ENCODE data around the gene SKAP1. TPM values are rescaled to one million over a fixed set of nuclear protein-coding genes. Genes with fewer than 3 reads are reported as not detected.
A peak's percentile ranks its signal among the peaks of the same experiment; 100 is the strongest.

Gene SKAP1
- total RNA-seq, 6 experiments from 2014 or later = 4.5 to 51.0 (median 17.5) TPM

GRCh38 chr17:48432820-48433775, 3.1 kb upstream of the SKAP1 start:
- DNase-seq = no peak

DNA sequence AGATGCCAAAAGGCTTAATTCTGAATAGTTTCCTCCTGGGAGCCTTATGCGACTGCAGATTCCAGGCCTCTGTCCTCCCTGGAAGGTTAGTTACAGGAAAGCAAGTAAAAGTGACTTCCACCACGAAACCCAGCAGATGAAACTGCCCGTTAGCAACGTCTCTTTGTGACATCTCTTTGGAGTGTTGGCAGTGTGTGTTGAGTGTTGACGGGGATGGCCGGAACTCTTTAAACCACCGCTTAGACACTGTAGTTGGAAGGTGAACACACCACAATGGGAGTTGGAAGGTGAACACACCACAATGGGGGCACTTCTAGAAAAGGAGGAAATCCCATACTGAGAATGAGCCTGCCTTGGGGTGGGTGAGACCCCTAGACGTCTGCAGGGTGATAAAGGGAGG, 858 bp downstream of the SKAP1 start:
- H3K4me1 ChIP-seq = no peaks in the 10 kb centered on the region
- no peak overlapping the region for H3K4me3 ChIP-seq
- ATAC-seq = no peak
- WGBS (ENCODE audit: insufficient coverage, low coverage, low lambda C conversion rate, missing lambda C conversion rate) = 59% methylated on average over 8 of the region's 8 CpGs
- peak overlapping the region in 1 of 3 donors; percentile 27 for H3K27ac ChIP-seq
- TF ChIP-seq POLR2A (IDR thresholded peaks at IDR 0.05) = no peak
- TF ChIP-seq, protein P1, sequence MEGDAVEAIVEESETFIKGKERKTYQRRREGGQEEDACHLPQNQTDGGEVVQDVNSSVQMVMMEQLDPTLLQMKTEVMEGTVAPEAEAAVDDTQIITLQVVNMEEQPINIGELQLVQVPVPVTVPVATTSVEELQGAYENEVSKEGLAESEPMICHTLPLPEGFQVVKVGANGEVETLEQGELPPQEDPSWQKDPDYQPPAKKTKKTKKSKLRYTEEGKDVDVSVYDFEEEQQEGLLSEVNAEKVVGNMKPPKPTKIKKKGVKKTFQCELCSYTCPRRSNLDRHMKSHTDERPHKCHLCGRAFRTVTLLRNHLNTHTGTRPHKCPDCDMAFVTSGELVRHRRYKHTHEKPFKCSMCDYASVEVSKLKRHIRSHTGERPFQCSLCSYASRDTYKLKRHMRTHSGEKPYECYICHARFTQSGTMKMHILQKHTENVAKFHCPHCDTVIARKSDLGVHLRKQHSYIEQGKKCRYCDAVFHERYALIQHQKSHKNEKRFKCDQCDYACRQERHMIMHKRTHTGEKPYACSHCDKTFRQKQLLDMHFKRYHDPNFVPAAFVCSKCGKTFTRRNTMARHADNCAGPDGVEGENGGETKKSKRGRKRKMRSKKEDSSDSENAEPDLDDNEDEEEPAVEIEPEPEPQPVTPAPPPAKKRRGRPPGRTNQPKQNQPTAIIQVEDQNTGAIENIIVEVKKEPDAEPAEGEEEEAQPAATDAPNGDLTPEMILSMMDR (IDR thresholded peaks at IDR 0.05) = no peak
- intact Hi-C loops (cut with DNase I) = no loop called here
- peaks cover 0 to 4% of the 10 kb centered on the region in 2 donors for H3K27me3 ChIP-seq
- DNase-seq = no peak
- no peaks in the 10 kb centered on the region for H3K36me3 ChIP-seq
- H3K9me3 ChIP-seq = no peaks in the 10 kb centered on the region

More at GRCh38 chr17:48432820-48433775, 3.1 kb upstream of the SKAP1 start:
- Histone ChIP-seq H3K4me1 (no peaks in the 10 kb centered on the region), H3K9me3 (no peaks in the 10 kb centered on the region), H3K4me3 (no peak overlapping the region), H3K36me3 (no peaks in the 10 kb centered on the region), H3K27ac (no peak overlapping the region), H3K27me3 (peaks cover 0 to 4% of the 10 kb centered on the region in 2 donors)
- peak in 1 of 4 donors; percentile 17 for ATAC-seq
- intact Hi-C loops (cut with DNase I) = no loop called here
- no peak for TF ChIP-seq POLR2A (IDR thresholded peaks at IDR 0.05)
- TF ChIP-seq, protein P1 (IDR thresholded peaks at IDR 0.05) = no peak
- WGBS (ENCODE audit: insufficient coverage, low coverage, low lambda C conversion rate, missing lambda C conversion rate) = 35% methylated on average over 9 of the region's 11 CpGs

DNA sequence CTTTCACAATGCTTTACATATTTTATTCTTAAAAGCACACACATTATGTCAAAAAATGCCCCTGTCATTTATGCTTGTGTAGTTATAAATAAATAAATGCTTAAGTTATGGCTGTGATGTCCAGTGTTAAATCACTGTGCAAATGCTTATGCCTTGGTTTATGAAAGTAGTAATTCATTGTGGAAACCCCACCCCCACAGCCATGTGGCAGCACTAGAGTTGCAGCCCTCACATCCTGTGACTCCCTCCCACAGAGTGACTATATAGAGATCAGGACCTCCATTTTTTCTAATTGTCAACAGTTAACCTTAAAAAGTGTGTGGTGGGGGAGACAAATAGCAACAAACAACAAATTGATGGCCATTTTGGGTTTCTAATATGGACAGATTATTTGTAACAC, 2.4 kb downstream of the SKAP1 start:
- no peak for TF ChIP-seq POLR2A (IDR thresholded peaks at IDR 0.05)
- TF ChIP-seq, protein P1 (IDR thresholded peaks at IDR 0.05) = no peak
- no peak for DNase-seq
- H3K27ac ChIP-seq = no peak overlapping the region
- intact Hi-C loops (cut with DNase I) = no loop called here
- no peaks in the 10 kb centered on the region for H3K36me3 ChIP-seq
- ATAC-seq = no peak
- H3K4me3 ChIP-seq = no peak overlapping the region
- H3K9me3 ChIP-seq = no peaks in the 10 kb centered on the region
- no peaks in the 10 kb centered on the region for H3K4me1 ChIP-seq
- peaks cover 0 to 4% of the 10 kb centered on the region in 2 donors for H3K27me3 ChIP-seq

DNA sequence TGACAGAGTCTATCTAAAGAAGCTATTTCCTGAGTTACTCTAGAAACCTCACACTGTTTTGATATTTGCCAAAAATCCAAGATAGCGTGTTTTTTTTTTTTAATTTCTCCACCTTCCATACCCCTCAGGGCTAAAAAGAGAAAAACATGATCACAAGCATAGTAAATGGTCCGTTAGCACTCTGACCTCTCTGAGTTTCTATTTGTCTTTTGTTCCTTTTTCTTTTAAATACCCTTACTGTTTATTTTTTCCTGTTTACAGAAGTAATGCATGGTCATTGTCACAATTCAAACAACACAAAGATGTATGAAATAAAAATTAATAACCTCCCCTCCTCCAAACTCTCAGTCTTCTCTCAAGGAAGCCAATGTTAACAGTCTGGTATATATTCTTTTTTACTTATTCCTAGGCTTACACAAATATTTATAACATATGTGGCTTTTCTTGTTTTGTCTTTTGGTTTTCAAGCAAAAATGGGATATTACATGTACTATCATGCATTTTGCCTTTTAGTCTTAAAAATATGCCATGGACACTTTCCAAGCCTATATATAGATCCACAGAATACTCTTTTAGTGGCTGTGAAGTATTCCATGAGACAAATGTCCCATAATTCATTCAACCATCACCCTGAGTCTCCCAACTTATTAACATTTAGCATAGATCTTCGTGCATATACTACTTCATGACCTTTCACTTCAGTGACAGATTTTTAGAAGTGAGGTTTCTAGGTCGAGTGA, 3.1 kb downstream of the SKAP1 start:
- no peaks in the 10 kb centered on the region for H3K36me3 ChIP-seq

More for the DNA sequence above, 3.1 kb downstream of the SKAP1 start:
- no peak overlapping the region for H3K27ac ChIP-seq
- DNase-seq = no peak
- TF ChIP-seq, protein P1 (IDR thresholded peaks at IDR 0.05) = no peak
- peaks cover 0 to 4% of the 10 kb centered on the region in 2 donors for H3K27me3 ChIP-seq
- H3K4me3 ChIP-seq = no peak overlapping the region
- H3K9me3 ChIP-seq = no peaks in the 10 kb centered on the region
- no peaks in the 10 kb centered on the region for H3K4me1 ChIP-seq
- ATAC-seq = no peak
- intact Hi-C loops (cut with DNase I) = no loop called here
- whole genome bisulfite sequencing (ENCODE audit: insufficient coverage, low coverage, low lambda C conversion rate, missing lambda C conversion rate) = 43% methylated on average over 4 of the region's 4 CpGs
